A549 (cell line): ENCODE results near the gene TPP2. TPM values are rescaled to one million over a fixed set of nuclear protein-coding genes. Genes with fewer than 3 reads are reported as not detected.

ENCODE experiments used
- ATAC-seq, 2 experiments: fragments of 200-7000 bp in 1 of 2; fragments of >200 bp in 1 of 2; cut with Nextera tagmentation in 1 of 2; cut with Tn5 transposase in 1 of 2; 3 replicates each; pipeline versions ENCODE4 v1.8.0 to v1.9.1; 2018 to 2020; ENCODE audit warnings: mild to moderate bottlenecking in 1 of 2, moderate library complexity in 1 of 2
- CTCF ChIA-PET: fragments of 300-600 bp; sonication (Branson Sonifier 250); formaldehyde crosslinking; extraction: SDS; loops from one replicate; lab custom pipeline; 2021; ENCODE audit warnings: antibody characterized with exemption, inconsistent platforms; lab: Yijun Ruan, JAX
- POLR2A ChIA-PET: fragments of 350-600 bp; formaldehyde crosslinking; extraction: SDS; loops from one replicate; lab custom pipeline; 2021; ENCODE audit warnings: antibody characterized with exemption, inconsistent platforms; lab: Yijun Ruan, JAX
- DNase-seq, 2 experiments: peaks; one replicate each; pipeline versions ENCODE4 v3.0.0 to v3.0.0-alpha.2; 2011 to 2016; ENCODE audit warnings: low read depth in 1 of 2, low spot score in 1 of 2
- FAIRE-seq: peaks from 2 replicates; lab custom pipeline; 2011; peaks lifted over from hg19 to GRCh38; lab: Jason Lieb, UNC
- H3K27ac ChIP-seq, 2 experiments: fragments of >200 bp; sonication (Bioruptor Twin); formaldehyde crosslinking; 3 replicates each; pipeline ENCODE4 v1.5.1; 2016 to 2017
- H3K4me1 ChIP-seq: fragments of >200 bp; sonication (Bioruptor Twin); formaldehyde crosslinking; 3 replicates; pipeline ENCODE4 v1.6.1; 2016
- H3K4me2 ChIP-seq: fragments of >200 bp; sonication (Bioruptor Twin); formaldehyde crosslinking; 3 replicates; pipeline ENCODE4 v1.6.1; 2016
- H3K4me3 ChIP-seq: fragments of >200 bp; sonication (Bioruptor Twin); formaldehyde crosslinking; 3 replicates; pipeline ENCODE4 v1.5.1; 2016
- H3K9me3 ChIP-seq: fragments of >200 bp; sonication (Bioruptor Twin); formaldehyde crosslinking; 3 replicates; pipeline ENCODE4 v1.6.1; 2016
- ATOH8 ChIP-seq: fragments of 250-450 bp; sonication (Bioruptor Pico); IDR thresholded peaks from 2 replicates; pipeline ENCODE4 v1.5.0; 2020; ENCODE audit warnings: low read depth, mild to moderate bottlenecking, moderate library complexity
- BCL3 ChIP-seq: fragments of >200 bp; sonication (Bioruptor Twin); formaldehyde crosslinking; IDR thresholded peaks from 3 replicates; pipeline ENCODE4 v1.6.1; 2016
- CHD2 ChIP-seq: fragments of 150-350 bp; IDR thresholded peaks from 2 replicates; pipeline ENCODE4 v1.6.1; 2014; ENCODE audit warnings: low read length; ENCODE audit not compliant: partially characterized antibody
- EP300 ChIP-seq, 2 experiments: fragments of >200 bp; sonication (Bioruptor Twin); formaldehyde crosslinking; IDR thresholded peaks; 2 replicates in 1 of 2; 3 replicates in 1 of 2; pipeline ENCODE4 v1.6.1; 2016 to 2017
- FOSL2 ChIP-seq, 2 experiments: fragments of 450-650 bp in 1 of 2; fragments of >200 bp in 1 of 2; sonication (Bioruptor Twin) in 1 of 2; formaldehyde crosslinking; IDR thresholded peaks; 2 replicates each; pipeline versions ENCODE4 v1.5.0 to v1.6.1; 2016 to 2020; ENCODE audit warnings: mild to moderate bottlenecking in 1 of 2, moderate library complexity in 1 of 2
- FOXS1 ChIP-seq: fragments of 250-450 bp; sonication (Bioruptor Pico); IDR thresholded peaks from 2 replicates; pipeline ENCODE4 v1.5.0; 2020; ENCODE audit warnings: mild to moderate bottlenecking, moderate library complexity
- GATA3 ChIP-seq: IDR thresholded peaks from 2 replicates; pipeline ENCODE4 v1.6.1; 2012; ENCODE audit warnings: borderline replicate concordance
- JUN ChIP-seq, 2 experiments: fragments of >200 bp; sonication (Bioruptor Twin); formaldehyde crosslinking; IDR thresholded peaks; 2 replicates in 1 of 2; 3 replicates in 1 of 2; pipeline ENCODE4 v1.6.1; 2016 to 2017
- MYC ChIP-seq: IDR thresholded peaks from 2 replicates; pipeline ENCODE4 v1.6.1; 2012; ENCODE audit warnings: mild to moderate bottlenecking, inconsistent platforms, low read length, improper control_type of control experiment, borderline replicate concordance
- NR3C1 ChIP-seq: fragments of >200 bp; sonication (Bioruptor Twin); formaldehyde crosslinking; IDR thresholded peaks from 3 replicates; pipeline ENCODE4 v1.6.1; 2017
- PBX3 ChIP-seq: IDR thresholded peaks from 2 replicates; pipeline ENCODE4 v1.6.1; 2012
- RAD21 ChIP-seq, 2 experiments: fragments of >200 bp in 1 of 2; sonication (Bioruptor Twin) in 1 of 2; formaldehyde crosslinking in 1 of 2; IDR thresholded peaks in 1 of 2; conservative IDR thresholded peaks in 1 of 2; 2 replicates in 1 of 2; 3 replicates in 1 of 2; pipeline ENCODE4 v1.6.1; 2012 to 2018; ENCODE audit warnings: inconsistent platforms in 1 of 2
- RNF2 ChIP-seq: fragments of 200-600 bp; sonication (generic); IDR thresholded peaks from 2 replicates; pipeline ENCODE4 v1.6.1; 2016; ENCODE audit warnings: low read depth, mild to moderate bottlenecking, antibody characterized with exemption, moderate library complexity, borderline replicate concordance
- TFCP2L1 ChIP-seq: fragments of 250-450 bp; sonication (Bioruptor Pico); IDR thresholded peaks from 2 replicates; pipeline ENCODE4 v1.5.0; 2021; ENCODE audit warnings: mild to moderate bottlenecking
- ZSCAN20 ChIP-seq: fragments of 250-450 bp; sonication (Bioruptor Pico); IDR thresholded peaks from 2 replicates; pipeline ENCODE4 v1.8.0; 2022; ENCODE audit warnings: mild to moderate bottlenecking, moderate library complexity
- WGBS: methylation state at CpG from one replicate; pipeline ENCODE4 v1.1.6; 2017; ENCODE audit errors: missing lambda C conversion rate; 5-methylcytosine and 5-hydroxymethylcytosine counted together
- polyA plus RNA-seq, 4 experiments: library from polyadenylated mRNA; depleted of rRNA in 3 of 4; stranded (reverse); fragments of >200 nt; fragmentation: RNase III in 1 of 4; extraction: RNeasy Plus Mini Kit Qiagen cat#74134 plus additional on column Dnase treatment in 1 of 4; gene quantifications; 2 replicates in 3 of 4; 3 replicates in 1 of 4; pipeline ENCODE4 v1.2.3, GENCODE V29; 2011 to 2017

TPP2 gene
- polyA plus RNA-seq, 2 of the 4 experiments (the other 2 are of a cell fraction): 18.6 to 28.4 TPM

- TF ChIP-seq RNF2 (no peak), PBX3 (no peak), BCL3 (no peak), RAD21 (conservative IDR thresholded peaks at IDR 0.05 in 1 of 2, IDR thresholded peaks at IDR 0.05 in 1 of 2) (no peak)
- H3K27ac ChIP-seq: no peak overlapping the region
- ChIA-PET POLR2A (interaction anchor here (1.7 kb wide), 1 partner anchor 107 kb away, joined by 4 read pairs; no protein-coding TSS in a partner anchor), CTCF (interaction anchor here (2.3 kb wide), 1 partner anchor 22 kb away, joined by 9 read pairs; no protein-coding TSS in a partner anchor)
- no peaks in the 10 kb centered on the region for H3K9me3 ChIP-seq
- H3K4me2 ChIP-seq: no peak overlapping the region
- FAIRE-seq (no peak), DNase-seq (no peak), ATAC-seq (no peak)
- peaks cover 6% of the 10 kb centered on the region; the same call in 1 of the 3 replicates for H3K4me1 ChIP-seq
- no peak overlapping the region for H3K4me3 ChIP-seq
- WGBS: 77% methylated on average over 8 of the region's 8 CpGs
Measured at GRCh38 chr13:102702965-102703725, 106.4 kb downstream of the TPP2 start.

DNA sequence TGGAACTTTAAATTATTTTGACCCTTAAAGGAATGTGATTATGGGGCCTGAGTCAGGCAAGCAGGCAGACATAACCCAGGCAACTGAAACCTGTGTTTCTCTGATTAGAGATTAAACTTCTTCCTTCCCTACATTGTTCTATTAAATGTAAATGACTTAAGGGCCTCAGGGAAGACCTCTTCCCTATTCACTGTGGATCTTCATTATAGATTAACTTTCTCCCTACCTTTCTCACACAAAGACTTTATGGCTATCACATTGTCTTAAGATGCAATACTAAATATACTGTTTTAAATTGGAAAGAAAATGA is 106.9 kb downstream of the TPP2 start:
- no peak overlapping the region for H3K4me2 ChIP-seq
- ATAC-seq: no peak
- TF ChIP-seq NR3C1: no peak
- no peak for TF ChIP-seq FOXS1 (CRISPR knock-in tag)
- no peak for TF ChIP-seq EP300 (IDR thresholded peaks at IDR 0.05)
- no peak for TF ChIP-seq ZSCAN20 (CRISPR knock-in tag)
- TF ChIP-seq ATOH8: no peak
- no peak for TF ChIP-seq RAD21 (conservative IDR thresholded peaks at IDR 0.05 in 1 of 2, IDR thresholded peaks at IDR 0.05 in 1 of 2)
- no peak for TF ChIP-seq JUN (IDR thresholded peaks at IDR 0.05)
- TF ChIP-seq MYC: no peak
- no peak for TF ChIP-seq GATA3
- no peak for TF ChIP-seq FOSL2 (IDR thresholded peaks at IDR 0.05)
- no peak for TF ChIP-seq FOSL2 (CRISPR knock-in tag; IDR thresholded peaks at IDR 0.05)
- no peak overlapping the region for H3K4me3 ChIP-seq
- CTCF ChIA-PET: interaction anchor here (2.3 kb wide), 1 partner anchor 21 kb away, joined by 9 read pairs; no protein-coding TSS in a partner anchor
- POLR2A ChIA-PET: interaction anchor here (0.6 to 1.7 kb wide), 2 partner anchors 108 to 112 kb away, joined by 4 read pairs; no protein-coding TSS in a partner anchor
- FAIRE-seq: no peak
- no peak overlapping the region for H3K27ac ChIP-seq
- DNase-seq: no peak
- no peaks in the 10 kb centered on the region for H3K9me3 ChIP-seq
- peaks cover 6% of the 10 kb centered on the region; the same call in 1 of the 3 replicates for H3K4me1 ChIP-seq

DNA sequence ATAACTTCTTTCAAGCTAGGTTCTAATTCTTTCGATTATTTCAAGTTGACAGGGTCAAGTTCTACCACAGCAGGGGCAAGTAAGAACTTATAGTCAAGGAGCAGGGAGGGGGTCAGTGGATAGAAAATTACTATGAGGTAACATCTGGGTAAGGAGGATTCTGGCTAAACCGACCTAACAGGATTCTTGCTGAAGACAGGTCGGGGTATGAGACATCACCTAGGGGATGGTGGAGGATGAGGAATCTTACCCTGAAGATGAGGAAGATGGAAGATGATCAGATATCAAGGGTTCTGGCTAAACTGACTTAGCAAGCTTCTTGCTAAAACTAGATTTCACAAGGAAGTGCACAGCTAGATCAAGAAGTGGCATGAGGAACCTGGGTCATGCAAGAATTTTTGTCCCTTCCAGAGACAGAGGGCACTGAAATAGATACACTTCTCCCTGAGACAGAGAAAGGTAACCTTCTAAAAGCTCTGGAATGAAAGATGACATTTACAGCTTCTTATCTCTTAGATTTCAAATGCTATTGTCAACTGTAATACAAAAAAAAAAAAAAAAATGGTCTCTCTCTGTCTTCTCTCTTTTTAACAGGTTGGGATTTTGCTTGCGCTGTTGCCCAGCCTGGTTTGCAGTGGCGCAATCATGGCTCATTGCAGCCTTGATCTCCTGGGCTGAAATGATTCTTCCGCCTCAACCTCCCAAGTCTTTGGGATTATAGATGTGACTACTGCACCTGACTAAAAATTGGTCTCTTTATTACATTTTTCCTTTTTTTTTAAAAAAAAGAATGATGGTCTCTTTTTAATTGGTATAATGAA is 107.7 kb downstream of the TPP2 start:
- Histone ChIP-seq H3K4me2 (peak overlapping the region; percentile 5; the same call in 1 of the 3 replicates), H3K4me1 (peaks cover 6% of the 10 kb centered on the region; the same call in 1 of the 3 replicates), H3K27ac (no peak overlapping the region), H3K4me3 (no peak overlapping the region), H3K9me3 (peaks cover 2% of the 10 kb centered on the region; the same call in 1 of the 3 replicates)
- WGBS: 59% methylated on average over 6 of the region's 6 CpGs
- no peak for ATAC-seq
- no peak for DNase-seq
- ChIA-PET CTCF (interaction anchor here (1.0 to 2.3 kb wide), 2 partner anchors 21 to 124 kb away, joined by 3 to 9 read pairs; no protein-coding TSS in a partner anchor), POLR2A (interaction anchor here (0.6 to 1.7 kb wide), 2 partner anchors 108 to 113 kb away, joined by 4 read pairs; no protein-coding TSS in a partner anchor)
- no peak for FAIRE-seq
- TF ChIP-seq CHD2 (no peak), TFCP2L1 (no peak)
